Measurements from ENCODE around the gene PSEN1. TPM values are rescaled to one million over a fixed set of nuclear protein-coding genes. Genes with fewer than 3 reads are reported as not detected.
A peak's percentile ranks its signal among the peaks of the same experiment; 100 is the strongest.

The PSEN1 gene
- total RNA-seq, 3 donors from 2014 or later: 45.6 to 64.5 (median 63.2) TPM

GRCh38 chr14:73235531-73236155, 99.3 kb downstream of the PSEN1 start:
- H3K36me3 ChIP-seq: no peaks in the 10 kb centered on the region
- intact Hi-C loops (cut with DNase I; ENCODE audit: low total_unique reads): loop anchor here (10.0 kb wide), 1 partner anchor 49 kb away; no protein-coding TSS in a partner anchor
- no peak for DNase-seq (ENCODE audit: low spot score in 2 of 2)
- peaks cover 7 to 10% of the 10 kb centered on the region in 2 donors for H3K4me1 ChIP-seq
- no peaks in the 10 kb centered on the region for H3K9me3 ChIP-seq
- no peak overlapping the region for H3K27ac ChIP-seq
- TF ChIP-seq POLR2AphosphoS5 (IDR thresholded peaks at IDR 0.05) (no peak), CTCF (IDR thresholded peaks at IDR 0.05) (no peak), POLR2A (IDR thresholded peaks at IDR 0.05) (no peak)
- H3K27me3 ChIP-seq: peaks cover 0 to 3% of the 10 kb centered on the region in 2 donors
- no peak overlapping the region for H3K4me3 ChIP-seq

GRCh38 chr14:73236157-73236556, 99.8 kb downstream of the PSEN1 start:
- Histone ChIP-seq H3K4me1 (peaks cover 7 to 10% of the 10 kb centered on the region in 2 donors), H3K27ac (no peak overlapping the region), H3K4me3 (no peak overlapping the region), H3K27me3 (peaks cover 0 to 3% of the 10 kb centered on the region in 2 donors), H3K36me3 (no peaks in the 10 kb centered on the region), H3K9me3 (no peaks in the 10 kb centered on the region)
- intact Hi-C loops (cut with DNase I; ENCODE audit: low total_unique reads): loop anchor here (10.0 kb wide), 1 partner anchor 49 kb away; no protein-coding TSS in a partner anchor
- DNase-seq (ENCODE audit: low spot score in 2 of 2): no peak
- TF ChIP-seq POLR2AphosphoS5 (IDR thresholded peaks at IDR 0.05) (no peak), CTCF (IDR thresholded peaks at IDR 0.05) (no peak)

GRCh38 chr14:73236752-73237218, 100.5 kb downstream of the PSEN1 start:
- H3K4me1 ChIP-seq: peaks cover 7 to 10% of the 10 kb centered on the region in 2 donors
- DNase-seq (ENCODE audit: low spot score in 2 of 2): no peak
- intact Hi-C loops (cut with DNase I; ENCODE audit: low total_unique reads): loop anchor here (10.0 kb wide), 1 partner anchor 48 kb away; no protein-coding TSS in a partner anchor
- no peaks in the 10 kb centered on the region for H3K9me3 ChIP-seq
- peaks cover 0 to 3% of the 10 kb centered on the region in 2 donors for H3K27me3 ChIP-seq
- H3K27ac ChIP-seq: no peak overlapping the region
- H3K4me3 ChIP-seq: peak overlapping the region; percentile 53 to 84 (median 67)
- H3K36me3 ChIP-seq: no peaks in the 10 kb centered on the region
- no peak for TF ChIP-seq POLR2A (IDR thresholded peaks at IDR 0.05)
- TF ChIP-seq CTCF (IDR thresholded peaks at IDR 0.05): no peak
- no peak for TF ChIP-seq POLR2AphosphoS5 (IDR thresholded peaks at IDR 0.05)

GRCh38 chr14:73237219-73237785, 101.0 kb downstream of the PSEN1 start, which contains the start of gene PAPLN:
Gene PAPLN (plus strand): TSS chr14:73237506. CDS start chr14:73239779, 2,273 bp downstream.
- Histone ChIP-seq H3K4me3 (peak within 1 kb of the TSS; percentile 53 to 84 (median 67)), H3K27ac (peak within 1 kb of the TSS; percentile 58 to 77), H3K36me3 (no peaks in the 10 kb centered on the region), H3K9me3 (no peaks in the 10 kb centered on the region), H3K4me1 (peaks cover 7 to 10% of the 10 kb centered on the region in 2 donors), H3K27me3 (peaks cover 0 to 3% of the 10 kb centered on the region in 2 donors)
- intact Hi-C loops (cut with DNase I; ENCODE audit: low total_unique reads): loop anchor here (10.0 kb wide), 1 partner anchor 47 kb away; no protein-coding TSS in a partner anchor
- peak in 1 of 2 donors; percentile 76 for DNase-seq (ENCODE audit: low spot score in 2 of 2)
- no peak for TF ChIP-seq POLR2AphosphoS5 (IDR thresholded peaks at IDR 0.05)
- no peak for TF ChIP-seq POLR2A (IDR thresholded peaks at IDR 0.05)
- no peak for TF ChIP-seq CTCF (IDR thresholded peaks at IDR 0.05)
